ENCODE data around the gene STK38. TPM values are rescaled to one million over a fixed set of nuclear protein-coding genes. Genes with fewer than 3 reads are reported as not detected.

Gene STK38
- total RNA-seq, 1 experiment from 2014 or later: 20.1 TPM

- POLR2A ChIA-PET: no interaction called here
- no TSS peak for BruUV-seq (replicated peaks)
Observed at GRCh38 chr6:36524871-36525270, 22.4 kb downstream of the STK38 start.

More at GRCh38 chr6:36524871-36525270, 22.4 kb downstream of the STK38 start:
- H3K9me3 ChIP-seq (ENCODE audit: control insufficient read depth in 1 of 2, insufficient read depth in 1 of 2, low read depth in 1 of 2, low read length in 2 of 2): no peaks in the 10 kb centered on the region
- ChIA-PET RAD21 (ENCODE audit: low non-redundant PET in 1 of 2, low total read pairs in 2 of 2, uncharacterized antibody in 2 of 2, unreplicated experiment in 2 of 2) (no interaction called here), CTCF (no interaction called here)
- no peak overlapping the region for H3K4me2 ChIP-seq (ENCODE audit: low read length)
- no peak overlapping the region for H3K4me3 ChIP-seq (replicated peaks in 1 of 2; ENCODE audit: low read depth in 1 of 2, low read length in 2 of 2)
- H4K20me1 ChIP-seq (ENCODE audit: insufficient read depth): no peaks in the 10 kb centered on the region
- no peaks in the 10 kb centered on the region for H3K27me3 ChIP-seq (ENCODE audit: insufficient read depth, low read length)
- ATAC-seq (no peak), DNase-seq (ENCODE audit: low read depth, low spot score) (no peak)
- H3K36me3 ChIP-seq (ENCODE audit: control insufficient read depth in 1 of 2, insufficient read depth in 2 of 2, low read length in 2 of 2): peaks cover 15 to 35% of the 10 kb centered on the region in 2 experiments
- no peak overlapping the region for H3K9ac ChIP-seq (ENCODE audit: low read length)
- no peak overlapping the region for H2AFZ ChIP-seq (ENCODE audit: low read depth, low read length, poor library complexity, severe bottlenecking)
- no peak for TF ChIP-seq SIN3A (IDR thresholded peaks at IDR 0.05; ENCODE audit: low read depth)
- TF ChIP-seq YY1 (IDR thresholded peaks at IDR 0.05; ENCODE audit: extremely low read depth, insufficient replicate concordance, low read depth, low read length): no peak
- no peak for TF ChIP-seq RAD21 (IDR thresholded peaks at IDR 0.05; ENCODE audit: low read depth)
- no peak for TF ChIP-seq EGR1 (IDR thresholded peaks at IDR 0.05; ENCODE audit: low read depth)
- no peak for TF ChIP-seq ZBTB33 (IDR thresholded peaks at IDR 0.05; ENCODE audit: extremely low read depth, insufficient replicate concordance, low read length)
- no peak for TF ChIP-seq SP1 (IDR thresholded peaks at IDR 0.05; ENCODE audit: low read depth)
- TF ChIP-seq CBX3 (IDR thresholded peaks at IDR 0.05; ENCODE audit: low read depth): no peak
- TF ChIP-seq ZFX (IDR thresholded peaks at IDR 0.05): no peak
- no peak for TF ChIP-seq EZH2phosphoT487 (IDR thresholded peaks at IDR 0.05; ENCODE audit: borderline replicate concordance)
- TF ChIP-seq MAX (IDR thresholded peaks at IDR 0.05): no peak
- TF ChIP-seq EZH2 (IDR thresholded peaks at IDR 0.05): no peak
- TF ChIP-seq TCF7L2 (IDR thresholded peaks at IDR 0.05; ENCODE audit: borderline replicate concordance, extremely low read depth, insufficient read depth, insufficient read length): no peak
- TF ChIP-seq CEBPB (IDR thresholded peaks at IDR 0.05; ENCODE audit: low read depth): no peak
- H3K9me2 ChIP-seq (ENCODE audit: insufficient read depth): no peaks in the 10 kb centered on the region
- intact Hi-C loops (cut with micrococcal nuclease): no loop called here
- H3K27ac ChIP-seq (ENCODE audit: low read depth, low read length): no peak overlapping the region
- H3K4me1 ChIP-seq (ENCODE audit: control insufficient read depth in 1 of 2, insufficient read depth in 2 of 2, low read length in 2 of 2): no peaks in the 10 kb centered on the region
- H3K79me2 ChIP-seq (ENCODE audit: insufficient read depth, low read length): no peaks in the 10 kb centered on the region

All from HCT116 (cell line).